GM18517 (cell line): Measurements from ENCODE around the gene SLC40A1.
A peak's percentile ranks its signal among the peaks of the same experiment; 100 is the strongest.

Source experiments
- ATAC-seq: cut with Tn5 transposase; IDR thresholded peaks from one replicate; pipeline ENCODE4 v1.9.1; 2021; ENCODE audit warnings: mild to moderate bottlenecking, moderate library complexity; ENCODE audit not compliant: unreplicated experiment

SLC40A1 gene

DNA sequence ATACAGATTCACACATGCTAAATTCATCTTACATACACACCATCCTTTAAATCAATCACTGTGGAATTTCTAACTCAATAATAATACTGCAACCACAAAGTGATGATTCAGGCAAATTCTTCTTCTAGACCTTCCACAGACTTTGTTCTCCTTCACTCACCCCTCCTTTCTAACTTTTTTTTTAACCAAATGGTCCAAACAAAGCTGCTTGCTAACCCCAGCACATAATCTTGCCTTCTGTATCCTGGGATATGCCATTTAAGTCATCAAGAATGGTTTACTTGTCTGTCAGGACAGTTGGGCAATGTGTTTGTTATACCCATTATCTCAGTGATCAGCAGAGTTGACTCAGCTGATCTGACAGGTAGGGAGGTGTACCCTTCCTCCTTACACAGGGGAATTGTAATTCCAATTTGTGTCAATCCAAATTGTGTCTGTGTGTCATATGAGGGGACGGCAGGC is 10.0 kb downstream of the SLC40A1 start:
- ATAC-seq: no peak

DNA sequence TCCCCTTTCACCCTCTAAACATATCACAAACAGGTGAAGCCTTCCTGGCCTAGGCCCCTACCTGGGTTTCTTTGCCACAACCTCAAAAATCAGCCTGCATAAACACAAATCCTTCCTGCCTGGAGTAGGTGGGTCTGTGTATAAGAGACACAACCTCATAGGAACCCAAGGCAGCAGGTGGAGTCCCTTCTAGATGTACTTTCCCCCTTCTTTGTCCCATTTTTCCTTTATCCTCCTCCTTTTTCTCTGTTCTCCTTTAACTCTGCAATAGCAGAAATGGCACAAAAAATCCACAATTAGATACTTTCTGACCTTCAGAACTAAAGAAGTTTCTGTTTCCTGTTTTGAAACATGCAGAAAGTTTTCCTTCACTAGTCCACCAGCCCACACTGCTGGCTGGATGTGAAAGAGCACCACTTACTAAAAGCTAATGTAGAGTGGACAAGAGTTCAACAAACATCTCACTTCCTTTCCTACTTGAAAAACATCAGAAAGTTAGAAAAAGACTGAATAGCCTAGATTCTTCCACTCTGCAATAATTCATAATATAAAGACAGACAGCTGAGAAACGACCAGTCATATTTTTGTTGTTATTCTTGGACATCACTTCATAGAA is 11.2 kb downstream of the SLC40A1 start:
- peak; percentile 63 for ATAC-seq

DNA sequence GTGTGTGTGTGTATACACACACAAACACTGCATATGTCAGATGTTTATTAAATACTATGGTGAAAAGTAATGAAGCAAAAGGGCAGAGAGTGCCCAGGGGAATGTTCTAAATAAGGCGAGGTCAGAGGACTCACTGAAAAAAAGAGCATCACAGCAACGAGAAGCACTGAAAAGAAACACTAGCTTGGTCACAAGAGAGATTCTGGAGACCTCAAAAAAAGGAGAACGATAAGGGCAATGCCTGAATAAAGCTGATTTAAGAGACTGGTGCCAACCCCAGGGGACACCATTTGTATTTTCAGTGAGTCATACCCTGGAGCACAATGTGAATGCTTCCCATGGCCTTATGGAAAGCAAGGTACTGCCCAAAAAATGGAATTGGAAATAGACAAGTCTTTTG is 14.5 kb downstream of the SLC40A1 start:
- ATAC-seq: no peak

DNA sequence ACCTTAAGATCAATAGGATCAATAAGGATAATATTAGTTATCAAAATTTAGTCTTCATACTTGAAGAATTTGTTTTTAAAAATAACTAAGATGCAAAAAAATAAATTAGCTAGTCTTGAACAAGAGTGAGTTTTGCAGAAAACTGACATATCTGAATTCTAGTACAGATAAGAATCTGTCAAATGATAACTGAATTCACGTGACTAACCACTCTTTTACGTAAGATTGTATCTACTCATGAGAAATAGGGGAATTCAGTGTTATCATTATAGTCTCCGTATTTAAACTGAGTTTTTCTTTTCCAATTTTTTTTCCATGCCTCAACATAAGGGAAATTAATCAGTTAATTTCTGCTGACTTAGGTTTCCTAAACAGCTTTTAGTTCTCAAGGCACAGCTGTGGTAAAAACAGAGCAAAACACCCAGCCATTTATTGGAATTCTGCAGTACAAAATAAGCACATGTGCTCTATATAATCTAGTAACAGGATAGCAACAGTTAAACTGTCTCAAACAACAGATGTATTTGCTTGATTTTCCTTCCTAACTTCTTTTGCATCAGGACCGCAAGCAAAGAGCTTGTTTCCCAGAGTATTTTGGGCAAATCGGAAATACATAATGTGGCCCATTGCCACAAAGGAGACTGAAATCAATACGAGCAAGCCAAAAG is 19.1 kb downstream of the SLC40A1 start:
- no peak for ATAC-seq

DNA sequence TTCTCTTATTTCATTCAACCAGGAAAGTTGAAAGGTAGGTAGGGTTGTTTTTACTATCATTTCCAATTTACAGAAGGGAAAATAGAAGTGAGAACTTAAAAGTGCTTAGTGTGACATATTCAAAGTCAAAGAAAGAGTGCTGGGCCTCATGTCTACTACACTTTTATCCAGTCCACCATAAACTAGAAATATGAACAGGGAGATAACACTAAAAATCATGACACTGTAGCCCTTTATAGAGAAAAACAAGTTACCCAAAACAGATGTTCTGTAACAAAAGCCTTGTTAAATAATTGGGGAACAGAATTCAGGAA is 20.4 kb downstream of the SLC40A1 start:
- ATAC-seq: no peak

- no peak for ATAC-seq
Observed at GRCh38 chr2:189559579-189560272, 20.9 kb downstream of the SLC40A1 start.

- ATAC-seq: no peak
Observed at GRCh38 chr2:189558516-189559272, 21.9 kb downstream of the SLC40A1 start.

DNA sequence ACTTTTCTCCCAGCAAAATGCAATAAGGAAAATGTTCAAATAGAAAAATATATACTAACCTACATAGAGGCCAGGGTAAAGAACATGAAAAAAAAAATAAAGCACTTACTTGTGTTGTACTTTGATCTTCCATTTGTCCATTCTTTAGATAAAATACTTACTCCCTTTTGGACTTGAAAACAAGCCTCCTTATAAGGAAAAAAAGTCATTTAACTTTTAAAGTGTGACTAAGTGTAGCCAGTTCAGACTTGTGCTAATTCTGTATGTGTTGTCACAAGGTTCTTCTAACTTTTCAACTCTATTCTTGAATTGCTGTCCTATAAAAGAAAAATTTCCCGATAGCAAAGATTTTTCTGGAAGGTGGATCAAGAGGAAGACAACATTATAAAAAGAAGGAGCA is 23.2 kb downstream of the SLC40A1 start:
- ATAC-seq: no peak

DNA sequence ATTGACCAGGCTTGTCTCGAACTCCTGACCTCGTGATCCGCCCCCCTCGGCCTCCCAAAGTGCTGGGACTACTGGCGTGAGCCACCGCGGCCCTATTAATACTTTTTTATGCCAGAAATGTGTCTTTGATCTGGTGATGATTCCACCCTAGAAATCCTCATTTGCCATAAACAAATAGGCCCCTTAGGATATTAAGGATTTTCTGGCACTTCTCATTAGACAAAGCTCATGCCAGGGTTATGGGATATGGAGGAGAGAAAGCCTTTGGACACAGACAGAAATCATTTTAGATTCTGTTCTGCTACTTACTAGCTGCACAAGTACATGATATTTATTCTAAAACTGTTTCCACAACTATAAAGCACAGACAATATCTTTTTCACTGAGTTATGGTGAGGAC is 24.1 kb downstream of the SLC40A1 start:
- ATAC-seq: no peak

GRCh38 chr2:189555232-189555631 is 25.4 kb downstream of the SLC40A1 start:
- no peak for ATAC-seq

GRCh38 chr2:189553504-189554088 is 27.0 kb downstream of the SLC40A1 start:
- ATAC-seq: no peak

DNA sequence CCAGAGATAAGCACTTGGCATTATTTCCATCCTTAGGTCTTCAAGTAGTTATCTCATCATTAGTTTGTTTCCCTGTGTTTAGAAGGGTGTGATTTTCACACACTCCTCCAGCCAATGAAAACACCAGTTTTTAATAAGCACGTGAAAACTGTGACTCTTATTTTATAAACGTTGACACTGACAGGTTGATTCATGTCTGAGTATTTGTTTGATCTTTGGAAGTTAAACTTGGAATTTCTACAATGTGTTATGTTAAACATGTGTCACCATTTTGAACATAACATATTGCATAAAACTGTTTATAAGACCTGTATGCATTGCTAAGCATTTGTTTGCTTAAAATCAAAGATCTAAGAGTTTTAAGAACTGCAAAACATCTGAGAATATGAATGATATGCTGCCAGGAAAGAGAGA is 27.6 kb downstream of the SLC40A1 start:
- ATAC-seq: no peak

GRCh38 chr2:189552334-189552990 is 28.1 kb downstream of the SLC40A1 start:
- ATAC-seq: no peak

GRCh38 chr2:189551808-189552207 is 28.8 kb downstream of the SLC40A1 start:
- ATAC-seq: no peak

- no peak for ATAC-seq
Observed at GRCh38 chr2:189549449-189549832, 31.1 kb downstream of the SLC40A1 start.

DNA sequence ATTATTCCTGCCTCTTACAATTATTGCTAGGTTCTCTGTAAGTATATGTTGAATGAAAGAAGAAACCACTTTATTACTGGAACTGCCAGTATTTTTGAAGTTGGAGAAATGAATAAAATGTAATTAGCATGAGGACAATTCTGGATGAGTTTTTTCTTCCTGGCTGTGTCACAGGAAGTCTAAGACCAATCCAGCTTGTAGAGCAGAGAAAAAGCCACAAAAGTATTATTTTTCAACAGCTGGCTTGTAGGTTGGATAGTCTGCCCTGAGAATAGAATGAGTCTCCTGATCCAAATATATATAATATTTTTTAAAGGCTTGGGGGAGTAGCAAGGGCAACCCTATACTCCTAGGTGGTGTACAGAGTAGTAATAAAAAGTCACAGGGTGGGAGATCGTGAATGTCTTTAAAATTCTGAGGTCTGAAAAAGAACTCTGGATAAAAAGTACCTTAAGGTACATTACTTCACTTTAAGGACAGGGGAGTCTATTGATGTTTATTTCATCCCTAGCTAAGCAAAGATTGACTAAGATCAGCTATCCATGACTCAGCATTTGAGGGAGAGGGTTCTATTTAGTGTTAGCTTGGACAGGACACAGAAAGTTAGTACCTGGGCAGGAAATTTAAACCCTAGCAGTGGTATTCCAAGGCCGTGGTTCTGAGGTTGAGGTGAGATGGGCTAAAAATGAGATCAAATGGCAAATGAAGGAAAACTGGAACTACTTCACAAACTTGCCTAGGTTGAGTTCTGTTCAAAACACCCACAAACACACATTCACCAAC is 31.7 kb downstream of the SLC40A1 start:
- no peak for ATAC-seq

DNA sequence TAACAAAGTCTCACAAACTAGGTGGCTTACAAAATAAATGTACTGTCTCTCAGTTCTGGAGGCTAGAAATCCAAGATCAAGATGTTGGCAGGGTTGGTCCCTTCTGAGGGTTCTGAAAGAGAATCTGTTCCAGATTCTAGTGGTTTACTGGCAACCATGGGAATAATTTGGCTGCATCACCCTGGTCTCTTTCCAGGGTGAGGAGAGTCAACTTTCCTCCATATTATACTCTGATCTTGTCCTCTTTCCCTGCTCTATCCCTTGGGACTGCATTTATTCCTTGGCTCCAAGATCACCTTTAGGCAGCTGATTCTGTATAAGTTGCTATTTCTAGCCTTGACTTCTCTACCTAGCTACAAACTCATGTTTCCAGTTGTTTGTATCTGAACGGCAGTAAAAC is 35.2 kb downstream of the SLC40A1 start:
- ATAC-seq: no peak

- ATAC-seq: no peak
Observed at GRCh38 chr2:189544318-189545042, 36.1 kb downstream of the SLC40A1 start.

DNA sequence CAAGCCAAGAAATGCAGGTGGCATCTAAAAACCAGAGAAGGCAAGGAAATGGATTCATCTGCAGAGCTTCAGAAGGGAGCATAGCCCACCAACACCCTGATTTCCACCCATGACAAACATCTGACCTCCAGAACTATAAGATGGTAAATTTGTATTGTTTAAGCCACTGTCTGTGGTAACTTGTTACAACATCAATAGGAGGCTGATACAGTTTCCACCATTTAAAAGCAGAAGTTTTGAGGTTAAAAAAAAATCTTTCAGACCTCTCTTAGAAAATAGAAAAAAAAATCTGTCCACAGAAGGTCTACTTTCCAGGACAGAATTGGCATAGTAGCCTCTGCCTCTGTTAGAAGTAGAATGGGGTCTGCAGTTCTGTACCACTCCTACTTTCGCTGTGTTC is 37.2 kb downstream of the SLC40A1 start:
- ATAC-seq: no peak
